Central memory CD4-positive, alpha-beta T cell (primary cell): ENCODE measurements around the gene SEMA6A.

ENCODE experiments used
- DNase-seq: peaks from one replicate; pipeline ENCODE4 v3.0.0; 2022

SEMA6A gene

DNA sequence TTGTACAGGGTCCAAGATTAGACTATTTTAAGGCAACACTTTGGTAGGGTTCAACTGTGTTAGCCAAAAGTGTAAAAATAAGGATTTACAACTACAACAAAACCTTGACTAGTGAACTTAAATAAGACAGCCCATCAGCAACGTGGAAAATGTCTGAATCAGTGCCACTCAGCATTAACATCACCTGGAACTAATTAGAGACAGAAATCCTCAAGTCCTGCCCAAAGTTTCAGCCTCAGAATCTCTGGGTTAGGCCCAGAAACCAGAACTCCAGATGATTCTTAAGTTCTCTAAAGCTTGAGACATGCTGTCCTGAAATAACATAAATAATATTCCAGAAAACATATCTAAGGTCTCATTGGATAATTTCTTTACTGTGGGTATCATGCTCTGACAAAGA, 118.6 kb downstream of the SEMA6A start:
- DNase-seq = no peak

DNA sequence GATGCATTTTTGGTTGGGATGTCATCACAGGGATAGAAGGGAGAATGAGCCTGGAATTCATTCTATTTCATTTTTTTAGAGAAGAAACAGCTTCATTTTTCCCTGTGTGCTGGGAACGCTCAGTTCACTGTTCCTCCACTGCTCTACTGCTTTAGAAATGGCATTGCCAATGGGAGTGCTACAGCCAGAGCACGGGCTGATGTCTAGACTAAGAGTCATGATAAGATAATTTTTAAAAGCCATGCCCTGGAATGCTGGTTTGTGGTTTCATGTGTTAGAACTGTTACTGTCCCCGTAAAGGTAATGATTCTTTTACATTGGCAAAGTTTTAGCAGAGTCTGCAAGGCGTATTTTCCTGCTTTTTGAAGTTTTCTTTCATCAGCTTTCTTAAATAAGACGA, 119.6 kb downstream of the SEMA6A start:
- no peak for DNase-seq

DNA sequence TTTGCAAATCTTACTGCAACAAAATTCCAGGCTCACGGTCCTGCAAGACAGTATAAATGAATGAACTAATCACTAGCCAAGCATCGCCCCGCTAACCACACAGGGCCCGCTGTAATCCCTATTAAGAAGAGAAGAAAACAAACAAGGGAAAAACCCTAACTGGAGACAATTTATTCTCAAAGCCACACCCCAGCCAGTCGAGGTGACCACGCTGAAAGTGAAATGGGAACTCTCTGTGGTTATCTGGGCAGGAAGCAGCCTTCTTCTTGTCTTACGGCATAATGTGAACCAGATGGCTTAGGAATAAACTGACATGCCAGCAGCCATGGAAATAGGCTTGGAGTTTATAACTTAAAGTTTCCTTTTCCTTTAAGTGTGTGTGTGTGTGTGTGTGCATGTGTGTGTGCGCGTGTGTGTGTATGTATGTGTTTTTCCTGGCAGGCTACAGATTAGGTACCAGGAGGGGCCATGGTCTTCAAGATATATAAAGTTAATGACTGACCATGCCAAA, 120.2 kb downstream of the SEMA6A start:
- no peak for DNase-seq

DNA sequence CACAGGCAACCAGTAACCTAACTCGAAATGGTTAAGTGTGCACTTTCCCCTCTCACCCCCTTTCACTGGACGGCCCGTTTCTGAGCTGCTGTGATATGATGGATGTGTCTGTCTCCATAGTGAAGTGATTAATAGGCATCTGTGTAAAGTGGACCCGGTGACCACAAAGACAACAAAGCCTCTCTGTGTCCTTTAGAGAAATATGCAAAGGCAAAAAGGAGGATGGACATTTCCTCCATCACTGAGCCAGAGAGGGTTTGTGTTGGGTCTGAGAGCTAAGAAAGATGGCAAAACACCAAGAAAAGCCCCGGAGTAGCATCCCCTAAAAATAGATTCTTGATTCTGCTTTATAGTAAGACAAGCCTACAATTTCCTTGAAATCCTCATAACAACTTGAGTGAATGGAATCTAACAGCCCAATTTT, 120.6 kb downstream of the SEMA6A start:
- no peak for DNase-seq

DNA sequence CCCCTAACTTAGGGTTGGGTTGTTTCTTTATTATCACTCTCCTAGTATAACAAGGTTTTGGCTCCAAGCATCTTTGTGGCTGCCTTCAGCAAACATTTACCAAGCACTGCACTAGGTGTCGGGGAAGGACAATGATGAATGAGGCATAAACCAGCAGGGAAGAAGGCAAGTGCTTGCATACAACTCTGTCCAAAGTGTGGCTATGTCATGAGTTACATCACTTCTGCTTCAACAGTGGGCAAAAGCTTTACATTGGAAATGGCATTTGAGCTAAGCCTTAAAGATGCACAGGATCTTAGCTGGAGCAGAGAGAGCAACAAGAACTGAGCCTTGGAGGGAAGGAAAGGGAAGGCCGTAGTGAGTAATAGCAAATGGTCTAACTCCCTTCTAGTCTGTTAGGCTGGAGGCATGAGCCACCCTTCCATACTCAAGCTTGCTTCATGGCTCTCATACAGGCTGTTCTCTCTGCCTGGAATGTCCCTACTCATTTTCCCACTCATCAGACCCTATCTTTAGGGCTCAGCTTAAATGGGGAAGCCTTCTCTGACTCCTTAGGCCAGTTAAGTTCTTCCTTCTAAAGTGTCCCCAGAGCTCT, 121.8 kb downstream of the SEMA6A start:
- no peak for DNase-seq

DNA sequence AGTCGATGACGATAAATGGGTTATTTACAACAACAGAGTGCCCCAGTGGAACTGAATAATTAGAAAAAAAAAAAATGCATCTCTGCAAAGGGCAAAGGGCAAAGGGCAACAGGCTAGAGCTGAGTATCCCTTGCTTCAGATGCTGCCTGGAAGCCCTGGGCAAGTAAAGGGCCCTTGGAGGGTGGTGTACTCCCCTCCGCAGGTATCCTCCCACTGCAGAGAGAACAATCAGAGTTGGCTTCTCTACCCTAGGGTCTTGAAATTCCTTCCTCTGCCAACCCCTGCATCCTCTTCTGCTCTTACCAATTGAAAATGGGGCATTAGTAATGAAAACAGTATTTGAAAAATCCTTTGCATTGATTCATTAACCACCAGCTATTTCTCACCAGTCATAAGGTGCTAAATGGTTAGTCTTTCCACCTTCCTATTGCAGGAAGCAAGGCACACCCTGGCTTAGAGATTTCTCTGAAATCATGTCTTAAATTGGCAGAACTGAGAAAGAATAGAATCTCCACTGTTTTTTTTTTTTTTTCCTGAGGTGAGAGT, 122.6 kb downstream of the SEMA6A start:
- DNase-seq = no peak

DNA sequence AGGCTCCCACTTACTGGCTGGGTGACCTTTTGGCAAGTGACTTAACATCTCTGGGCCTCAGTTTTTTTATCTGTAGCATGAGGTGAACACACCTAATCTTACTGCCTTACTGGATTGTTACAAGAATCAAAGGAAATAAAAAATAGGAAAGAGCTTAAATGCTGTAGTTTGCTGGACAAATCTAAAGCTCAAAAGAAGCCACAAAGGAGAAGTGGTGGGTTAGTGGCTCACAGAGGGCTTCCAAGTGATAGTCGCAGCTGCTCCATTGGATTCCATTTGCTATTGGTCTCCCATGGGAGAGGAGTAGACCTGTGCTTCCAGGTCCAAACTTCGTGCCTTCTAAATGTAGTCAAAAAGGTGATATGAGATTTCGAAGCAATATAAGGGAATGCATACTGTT, 123.6 kb downstream of the SEMA6A start:
- DNase-seq = no peak

DNA sequence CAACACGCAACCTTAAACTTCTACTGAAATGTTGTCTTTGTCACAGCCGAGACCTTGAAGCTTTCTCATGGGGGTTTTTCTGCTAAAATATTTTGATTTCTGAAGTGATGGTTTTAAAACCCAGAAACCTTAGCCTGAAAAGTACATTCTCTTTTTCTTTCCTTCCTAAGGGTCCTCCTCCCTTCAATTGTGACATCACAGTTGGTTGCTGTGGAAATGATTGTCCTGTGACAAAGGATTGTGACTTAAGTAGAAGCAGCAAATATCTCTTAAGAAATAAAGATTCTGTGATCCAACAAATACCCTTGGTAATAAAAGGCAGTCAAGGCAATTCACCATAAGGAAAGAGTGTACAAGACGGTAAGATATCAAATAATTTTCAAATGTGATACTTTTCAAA, 125.2 kb downstream of the SEMA6A start:
- no peak for DNase-seq

DNA sequence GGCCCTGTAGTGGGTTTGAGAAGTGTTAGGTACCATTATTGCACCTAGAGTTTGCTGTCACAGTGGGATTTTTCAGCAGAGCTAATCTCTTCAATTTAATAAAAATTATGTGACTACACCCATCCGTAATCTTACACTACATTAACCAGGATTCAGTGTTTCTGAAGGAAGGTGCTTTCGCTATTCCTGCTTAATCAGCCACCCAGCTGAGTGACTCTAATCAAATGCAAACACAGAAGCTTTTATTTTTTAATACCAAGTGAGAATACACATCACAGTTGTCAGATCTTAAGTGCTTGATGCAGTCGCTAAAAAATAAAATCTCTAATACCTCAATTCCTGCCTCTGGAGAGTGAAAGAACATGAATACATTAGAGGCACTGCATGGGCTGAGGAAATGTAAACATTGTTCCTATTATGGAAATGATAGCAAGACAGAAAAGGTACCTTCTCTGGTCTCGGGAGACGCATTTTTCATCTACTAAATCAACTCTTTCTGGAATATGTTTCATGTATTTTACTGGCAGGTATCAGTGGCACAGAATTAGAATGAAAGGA, 125.7 kb downstream of the SEMA6A start:
- no peak for DNase-seq

DNA sequence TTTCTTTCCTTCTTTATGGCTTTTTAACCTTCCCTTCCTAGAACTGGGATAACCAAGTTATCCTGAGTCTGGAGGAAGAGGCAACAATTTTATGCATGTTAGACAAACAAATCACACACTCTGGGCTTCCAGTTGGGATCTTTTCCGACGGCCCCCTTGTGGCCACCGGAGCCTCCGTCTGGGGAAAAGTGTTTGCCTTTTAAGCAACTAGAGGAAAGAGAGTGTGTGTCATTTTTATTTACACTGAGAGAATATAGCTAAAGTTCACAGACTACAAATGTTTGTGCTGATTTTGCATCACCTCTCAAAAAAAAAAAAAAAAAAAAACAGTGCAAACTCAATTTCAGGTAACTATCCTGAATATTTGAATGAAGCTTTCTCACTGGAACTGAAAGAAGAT, 126.2 kb downstream of the SEMA6A start:
- no peak for DNase-seq

DNA sequence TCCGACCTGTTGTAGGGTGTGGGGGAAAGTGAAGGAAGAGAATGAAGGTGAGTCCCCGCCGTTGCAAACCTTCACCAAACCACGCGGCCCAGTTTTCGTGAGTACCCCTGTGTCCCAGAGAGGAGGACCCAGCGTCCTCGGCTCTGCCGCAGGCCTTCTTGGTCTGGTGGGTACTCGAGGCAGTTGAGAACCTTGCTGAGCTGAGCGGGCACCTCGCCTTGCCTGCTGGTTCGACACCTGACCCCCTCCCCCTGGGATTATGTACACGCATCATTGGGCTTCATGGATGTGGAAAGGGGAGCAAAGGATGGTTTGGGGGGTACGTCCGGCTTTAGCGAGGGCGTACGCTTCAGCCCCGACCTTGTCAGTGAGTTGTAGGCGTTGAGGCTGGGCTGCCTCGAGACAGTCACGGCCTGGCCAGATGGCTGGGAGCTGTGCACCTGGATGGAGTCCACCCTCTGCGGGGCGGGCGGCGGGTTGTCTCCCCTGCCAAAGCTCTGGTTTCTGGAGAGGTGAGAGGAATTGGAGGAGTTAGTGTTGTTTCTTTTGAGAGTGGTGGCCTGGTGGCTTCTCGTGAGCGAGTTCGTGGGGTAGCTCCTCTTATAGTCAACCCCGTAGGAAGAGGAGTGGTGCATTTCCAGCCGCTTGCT, 128.1 kb downstream of the SEMA6A start:
- no peak for DNase-seq

DNA sequence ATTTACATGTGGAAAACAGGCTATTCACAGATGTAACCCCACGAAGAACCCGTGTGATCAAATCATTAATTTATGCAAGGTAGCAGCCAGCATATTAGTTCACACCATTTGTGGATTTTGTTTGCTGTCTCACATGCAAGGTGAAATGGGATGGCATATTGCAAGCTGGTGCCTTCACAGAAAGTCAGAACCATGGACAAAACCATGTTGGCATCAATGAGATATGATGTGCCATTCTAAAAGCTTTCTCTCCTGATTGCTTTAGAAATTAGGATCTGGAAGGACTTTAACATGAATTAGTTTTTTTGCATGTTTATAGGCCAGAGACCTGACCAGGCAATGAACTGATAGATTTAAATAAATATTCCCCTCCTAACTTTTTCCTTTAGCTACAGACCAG, 129.3 kb downstream of the SEMA6A start:
- no peak for DNase-seq

DNA sequence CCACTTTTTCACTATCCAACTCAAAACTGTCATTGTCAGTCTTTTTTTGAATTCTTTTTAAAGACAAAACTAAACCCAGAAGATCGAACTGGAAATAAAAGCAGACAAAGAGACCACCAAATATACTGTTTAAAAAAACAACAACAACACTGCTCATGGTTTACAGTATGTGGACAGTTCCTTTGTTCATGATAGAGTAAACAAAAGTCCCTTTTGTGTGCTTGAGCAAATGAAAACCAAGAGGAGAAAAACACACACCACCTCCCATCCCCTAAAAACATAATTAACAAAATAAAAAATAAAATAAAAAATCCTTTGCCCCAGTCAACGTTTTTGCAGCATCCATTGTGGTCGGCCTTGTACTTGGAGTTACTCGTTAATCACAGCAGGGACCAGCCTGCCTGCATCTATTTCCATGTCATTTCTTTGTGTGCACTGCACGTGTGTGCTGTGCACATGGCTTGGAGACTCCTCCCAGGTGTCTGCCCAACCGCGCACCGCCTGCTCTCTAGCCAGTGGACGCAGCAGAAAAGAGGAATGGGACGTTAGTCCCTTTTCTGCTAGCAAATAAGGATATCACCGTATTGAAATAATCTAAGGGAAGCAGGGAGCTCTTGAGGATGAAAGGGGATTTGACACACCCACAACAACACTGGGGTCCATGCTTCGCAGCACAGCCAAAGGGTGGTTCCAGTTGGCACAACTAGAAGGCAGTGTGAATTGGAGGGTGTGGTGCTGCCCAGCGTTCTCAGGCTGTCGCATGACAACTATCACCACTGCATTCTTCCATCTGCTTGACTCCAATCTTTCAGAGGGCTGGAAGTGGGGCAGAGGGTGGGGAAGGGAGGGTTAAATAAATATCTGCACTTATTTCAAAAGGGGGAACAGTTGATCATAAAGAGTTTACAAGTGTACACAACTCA, 130.0 kb downstream of the SEMA6A start:
- no peak for DNase-seq

DNA sequence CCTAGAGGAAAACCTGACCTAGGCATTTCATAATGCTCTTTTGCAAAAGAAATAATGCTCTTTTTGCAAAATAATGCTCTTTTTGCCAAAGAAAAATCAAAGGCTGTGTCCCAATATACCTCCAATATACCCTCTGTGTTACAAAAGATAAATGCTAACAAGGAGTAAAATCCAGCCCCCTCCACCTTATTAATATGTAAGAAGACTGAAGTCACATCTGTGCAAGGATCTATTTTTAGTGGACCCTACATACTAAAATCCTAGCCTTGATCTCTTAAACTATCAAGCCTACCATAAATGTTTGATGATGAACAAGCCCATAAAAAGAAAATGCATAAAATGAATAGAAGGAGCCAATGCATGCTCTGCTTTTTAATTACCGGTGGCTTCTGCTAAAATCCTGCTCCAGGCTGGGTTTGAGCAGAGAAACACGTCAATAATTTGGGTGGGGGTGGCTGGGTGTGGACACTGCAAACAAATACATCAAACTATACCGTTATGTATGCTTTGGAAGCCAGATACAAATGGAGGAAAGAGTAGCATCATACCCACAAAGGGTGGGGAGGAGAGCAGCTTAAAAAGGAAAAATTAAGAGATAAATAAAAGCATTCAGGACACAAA, 131.6 kb downstream of the SEMA6A start:
- DNase-seq = no peak

DNA sequence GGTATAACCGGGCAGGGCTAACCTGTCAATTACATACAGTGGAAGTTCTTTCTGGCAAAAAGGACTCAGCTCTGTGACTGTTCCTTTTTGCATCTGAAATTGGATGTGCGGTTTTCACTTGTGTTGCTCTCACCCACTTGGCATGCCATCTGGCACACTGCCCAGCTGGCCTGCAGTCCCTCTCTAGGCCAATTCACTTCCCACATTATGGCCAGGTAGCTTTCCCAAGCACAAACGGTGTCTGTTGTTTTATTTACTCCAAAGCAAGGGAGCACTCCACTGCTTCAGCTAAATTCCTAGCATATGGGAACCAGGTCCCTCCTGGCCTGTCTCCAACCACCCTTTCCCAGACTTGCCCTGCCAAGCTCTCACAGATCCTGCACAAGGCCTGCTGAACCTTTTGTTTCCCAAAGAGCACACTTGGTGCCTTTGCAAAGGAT, 132.5 kb downstream of the SEMA6A start:
- no peak for DNase-seq

DNA sequence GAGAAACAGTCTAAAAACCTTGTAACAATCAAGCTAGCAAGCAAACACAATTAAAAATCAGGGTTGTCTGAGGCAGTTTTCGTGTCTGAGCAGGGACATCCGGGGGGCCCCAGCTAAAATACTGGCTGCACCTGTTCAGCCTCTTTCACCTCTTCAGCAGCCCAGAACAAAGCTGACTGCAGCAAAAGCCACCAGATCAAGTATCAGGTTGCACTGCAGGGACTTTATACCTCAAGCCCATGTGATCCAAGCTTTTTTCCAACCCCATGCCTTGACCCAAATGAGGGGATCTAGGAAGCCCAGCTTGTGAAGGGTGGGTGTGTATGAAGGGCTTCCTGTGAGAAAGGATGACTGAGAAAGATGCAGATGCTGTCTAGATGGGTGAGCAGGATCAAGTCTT, 133.4 kb downstream of the SEMA6A start:
- DNase-seq = no peak

DNA sequence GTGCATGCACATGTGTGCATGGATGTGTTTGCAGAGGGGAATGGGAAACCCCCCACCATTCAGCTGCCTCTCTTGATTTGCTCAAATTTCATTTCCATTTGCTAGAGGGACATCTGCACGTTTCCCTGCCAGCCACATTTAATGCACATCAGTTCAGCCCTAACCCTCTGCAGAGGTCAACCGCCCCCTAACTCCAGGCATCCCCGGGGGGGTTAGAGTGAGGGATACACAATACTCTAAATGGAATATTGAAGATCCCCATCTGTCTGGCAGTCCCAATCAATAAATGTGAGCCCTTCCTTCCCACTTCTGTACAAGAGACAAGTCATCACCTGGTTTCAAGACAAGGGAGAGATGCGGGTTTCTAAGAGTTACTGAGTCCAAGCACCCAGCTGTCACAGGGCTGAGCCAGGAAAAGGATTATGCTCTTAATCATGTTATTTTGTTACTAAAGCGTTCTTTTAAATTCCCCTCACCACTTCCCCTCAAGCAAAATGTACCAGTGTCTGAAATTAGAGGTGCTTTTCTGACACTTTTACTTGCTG, 134.1 kb downstream of the SEMA6A start:
- no peak for DNase-seq

DNA sequence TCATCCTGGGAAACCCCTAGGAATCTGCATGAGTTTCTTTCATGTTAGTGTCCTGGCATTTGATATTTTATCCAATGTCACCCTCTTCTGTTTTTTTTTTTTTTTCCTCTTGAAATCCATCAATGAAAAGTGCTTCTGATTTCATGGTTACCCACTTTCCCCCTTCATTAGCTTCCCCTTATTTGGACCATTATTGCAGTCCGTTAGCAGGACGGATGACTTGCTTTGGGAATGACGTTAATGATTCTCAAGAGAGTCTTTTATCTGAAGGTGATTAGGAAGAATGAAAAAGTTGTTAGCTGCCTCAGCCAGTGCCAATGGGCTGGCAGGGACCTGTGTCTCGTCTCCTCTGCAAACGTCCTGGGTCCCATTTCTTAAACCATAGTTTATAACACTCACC, 134.7 kb downstream of the SEMA6A start:
- DNase-seq = no peak

DNA sequence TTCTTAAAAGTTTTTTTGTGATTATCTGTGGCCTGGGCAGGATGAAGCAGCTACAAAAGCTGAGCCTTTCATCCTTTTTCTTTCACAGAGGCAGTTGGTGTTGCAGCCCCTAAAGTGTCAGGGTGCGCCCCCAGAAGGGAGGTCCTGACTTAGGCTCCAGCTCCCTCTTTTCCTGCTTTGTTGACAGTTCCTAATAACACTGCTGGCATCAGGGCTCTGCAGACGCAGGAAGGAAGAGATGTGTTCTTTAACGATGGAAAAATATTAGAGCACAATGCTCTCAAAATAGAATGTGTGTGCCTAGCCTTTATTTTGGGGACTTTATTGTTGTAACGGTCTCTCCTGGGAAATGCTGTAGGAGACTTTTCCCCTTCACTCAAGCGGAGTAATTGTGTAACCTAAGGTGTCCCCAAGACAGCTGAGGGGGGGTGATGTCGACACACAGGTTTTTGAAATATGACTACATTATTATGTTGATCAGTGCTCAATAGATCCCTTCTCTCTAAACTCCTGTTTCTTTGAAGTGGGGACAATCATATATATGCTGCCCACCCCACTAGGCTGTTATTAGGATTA, 135.6 kb downstream of the SEMA6A start:
- DNase-seq = no peak

DNA sequence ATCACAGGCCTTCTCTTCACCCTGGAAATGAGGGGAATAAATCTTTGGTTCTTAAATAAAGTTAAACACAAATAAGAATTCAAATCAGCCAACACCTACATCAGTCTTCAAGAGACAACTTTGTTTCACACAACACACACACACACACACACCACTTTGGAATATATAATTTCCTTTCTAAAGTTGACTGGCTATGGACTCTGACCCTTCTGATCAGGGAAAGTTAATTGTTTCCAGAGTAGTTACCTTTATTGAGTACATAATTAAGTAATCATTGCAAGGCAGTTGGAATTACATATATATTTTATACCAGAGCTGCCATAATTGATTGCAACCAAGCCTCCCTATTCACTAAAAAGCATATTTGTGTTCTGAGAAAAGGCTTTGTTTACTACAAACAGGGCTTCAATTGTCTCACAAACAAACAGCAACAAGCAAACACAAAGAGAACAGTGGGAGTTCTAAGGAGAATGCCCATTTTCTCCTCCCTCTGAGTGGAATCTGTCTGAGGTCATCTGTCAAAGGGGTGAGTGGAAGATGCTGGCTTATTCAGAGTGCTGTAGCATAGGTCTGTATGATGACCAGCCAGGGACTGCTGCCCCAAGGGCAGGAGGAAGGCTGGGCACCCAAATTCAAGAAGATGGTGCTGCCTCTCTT, 136.6 kb downstream of the SEMA6A start:
- DNase-seq = no peak

DNA sequence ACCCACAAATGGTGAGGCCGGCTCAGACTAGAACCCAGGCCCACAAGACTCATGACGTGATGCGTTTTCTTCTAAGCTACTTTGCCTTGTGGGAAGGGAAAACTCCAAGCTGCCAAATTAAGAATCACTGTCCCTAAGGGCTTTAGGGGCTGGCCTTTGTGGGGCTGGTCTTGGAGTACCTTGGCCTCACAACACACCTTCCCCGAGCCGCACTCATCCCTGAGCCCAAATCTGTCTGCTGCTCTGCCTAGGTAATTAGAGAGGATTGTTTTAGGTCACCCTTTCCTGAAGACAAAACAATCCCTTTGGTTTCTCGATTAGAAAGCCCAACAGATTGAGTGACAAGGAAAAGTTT, 137.3 kb downstream of the SEMA6A start:
- DNase-seq = no peak
